K562 (cell line): Measurements from ENCODE around the gene GDF7. TPM values are rescaled to one million over a fixed set of nuclear protein-coding genes. Genes with fewer than 3 reads are reported as not detected.
A peak's percentile ranks its signal among the peaks of the same experiment; 100 is the strongest.

Experiments used
- CBFA2T2 ChIP-seq: fragments of 450-650 bp; conservative IDR thresholded peaks from 2 replicates; pipeline ENCODE4 v1.6.1; 2017; ENCODE audit warnings: mild to moderate bottlenecking
- CREB1 ChIP-seq, 2 experiments: sonication (generic) in 1 of 2; formaldehyde crosslinking in 1 of 2; IDR thresholded peaks; 2 replicates each; pipeline versions ENCODE4 v1.6.1 to v1.8.0; 2012 to 2022; ENCODE audit warnings: inconsistent platforms in 1 of 2, mild to moderate bottlenecking in 1 of 2, missing genetic modification reagents in 1 of 2, moderate library complexity in 1 of 2
- ELF1 ChIP-seq: fragments of 200-800 bp; sonication (Bioruptor generic); IDR thresholded peaks from 2 replicates; pipeline ENCODE4 v1.6.1; 2016; ENCODE audit warnings: missing genetic modification characterization, missing compliant biosample characterization
- HLTF ChIP-seq: fragments of 450-650 bp; IDR thresholded peaks from 2 replicates; pipeline ENCODE4 v1.6.1; 2016
- JUNB ChIP-seq: fragments of 450-650 bp; formaldehyde crosslinking; conservative IDR thresholded peaks from 2 replicates; pipeline ENCODE4 v1.4.0; 2020; ENCODE audit warnings: mild to moderate bottlenecking
- NFE2 ChIP-seq: IDR thresholded peaks from 2 replicates; pipeline ENCODE4 v1.6.1; 2014; ENCODE audit warnings: antibody characterized with exemption, low read depth
- NKRF ChIP-seq: fragments of 450-650 bp; IDR thresholded peaks from 2 replicates; pipeline ENCODE4 v1.6.1; 2016; ENCODE audit warnings: borderline replicate concordance
- NR2C2 ChIP-seq, 2 experiments: fragments of 200-800 bp in 1 of 2; sonication (Bioruptor generic) in 1 of 2; sonication (generic) in 1 of 2; formaldehyde crosslinking in 1 of 2; IDR thresholded peaks; 2 replicates each; pipeline versions ENCODE4 v1.6.1 to v1.8.0; 2016 to 2022; ENCODE audit warnings: mild to moderate bottlenecking in 1 of 2, missing compliant biosample characterization in 1 of 2, missing genetic modification characterization in 1 of 2, missing genetic modification reagents in 1 of 2
- PML ChIP-seq: IDR thresholded peaks from 2 replicates; pipeline ENCODE4 v1.6.1; 2012; ENCODE audit warnings: low read length, inconsistent platforms
- RBM14 ChIP-seq: fragments of 200-400 bp; formaldehyde crosslinking; IDR thresholded peaks from 2 replicates; pipeline ENCODE4 v1.6.1; 2018; ENCODE audit warnings: low read depth, mild to moderate bottlenecking, low read length, moderate library complexity, borderline replicate concordance; ENCODE audit not compliant: insufficient read depth
- SAP30 ChIP-seq: fragments of 200-600 bp; sonication (generic); IDR thresholded peaks from 2 replicates; pipeline ENCODE4 v1.6.1; 2012; ENCODE audit warnings: borderline replicate concordance, low read depth, mild to moderate bottlenecking, moderate library complexity, low read length, control low read depth, inconsistent platforms; ENCODE audit not compliant: insufficient read depth, poor library complexity, severe bottlenecking
- SIX5 ChIP-seq, 2 experiments: IDR thresholded peaks; 2 replicates each; pipeline ENCODE4 v1.6.1; 2011; ENCODE audit warnings: low read length in 2 of 2, borderline replicate concordance in 1 of 2, low read depth in 1 of 2, mild to moderate bottlenecking in 1 of 2, moderate library complexity in 1 of 2; ENCODE audit not compliant: insufficient read depth in 1 of 2
- SP2 ChIP-seq: IDR thresholded peaks from 2 replicates; pipeline ENCODE4 v1.6.1; 2011; ENCODE audit warnings: mild to moderate bottlenecking, low read depth, low read length, moderate library complexity; ENCODE audit not compliant: poor library complexity, severe bottlenecking; ENCODE audit errors: extremely low read depth
- SRSF9 ChIP-seq: fragments of 200-400 bp; formaldehyde crosslinking; IDR thresholded peaks from 2 replicates; pipeline ENCODE4 v1.6.1; 2017; ENCODE audit warnings: low read depth, low read length, borderline replicate concordance
- TOE1 ChIP-seq, 2 experiments: fragments of 450-650 bp in 1 of 2; sonication (generic) in 1 of 2; formaldehyde crosslinking in 1 of 2; IDR thresholded peaks; 2 replicates each; pipeline versions ENCODE4 v1.7.1 to v1.8.0; 2016 to 2022; ENCODE audit warnings: borderline replicate concordance in 2 of 2, mild to moderate bottlenecking in 2 of 2, antibody characterized with exemption in 1 of 2, inconsistent platforms in 1 of 2, low read depth in 1 of 2, missing genetic modification reagents in 1 of 2, moderate library complexity in 1 of 2
- TRIM24 ChIP-seq, 2 experiments: fragments of 450-650 bp; IDR thresholded peaks; 2 replicates each; pipeline ENCODE4 v1.6.1; 2016
- TSC22D4 ChIP-seq: fragments of 450-650 bp; IDR thresholded peaks from 2 replicates; pipeline ENCODE4 v1.6.1; 2016; ENCODE audit warnings: missing genetic modification characterization, missing biosample characterization, control low read depth
- XRCC4 ChIP-seq: IDR thresholded peaks from one replicate; pipeline ENCODE4 v1.6.1; 2011; ENCODE audit not compliant: insufficient read depth, insufficient read length; ENCODE audit errors: extremely low read depth
- XRCC5 ChIP-seq: fragments of 200-400 bp; formaldehyde crosslinking; IDR thresholded peaks from 2 replicates; pipeline ENCODE4 v1.6.1; 2017; ENCODE audit warnings: low read depth, mild to moderate bottlenecking, low read length
- ZKSCAN1 ChIP-seq: fragments of 150-350 bp; IDR thresholded peaks from 2 replicates; pipeline ENCODE4 v1.6.1; 2016; ENCODE audit warnings: low read depth, low read length
- ZKSCAN8 ChIP-seq: fragments of 200-800 bp; sonication (Bioruptor generic); IDR thresholded peaks from 2 replicates; pipeline ENCODE4 v1.6.1; 2016; ENCODE audit warnings: missing genetic modification characterization, missing compliant biosample characterization
- ZNF143 ChIP-seq: sonication (generic); formaldehyde crosslinking; IDR thresholded peaks from 2 replicates; pipeline ENCODE4 v1.9.0; 2022; ENCODE audit warnings: mild to moderate bottlenecking, missing genetic modification reagents
- ZNF217 ChIP-seq: sonication (generic); formaldehyde crosslinking; IDR thresholded peaks from 2 replicates; pipeline ENCODE4 v1.8.0; 2022; ENCODE audit warnings: mild to moderate bottlenecking, missing genetic modification reagents
- ZNF23 ChIP-seq: fragments of 250-450 bp; sonication (Bioruptor Pico); IDR thresholded peaks from 2 replicates; pipeline ENCODE4 v1.4.0; 2020; ENCODE audit warnings: mild to moderate bottlenecking
- ZNF282 ChIP-seq: sonication (generic); formaldehyde crosslinking; IDR thresholded peaks from 2 replicates; pipeline ENCODE4 v1.8.1; 2023; ENCODE audit warnings: missing genetic modification reagents
- ZNF324 ChIP-seq: fragments of 250-450 bp; sonication (Bioruptor Pico); IDR thresholded peaks from 2 replicates; pipeline ENCODE4 v1.4.0; 2020; ENCODE audit warnings: mild to moderate bottlenecking
- ZNF699 ChIP-seq: fragments of 250-450 bp; sonication (Bioruptor Pico); IDR thresholded peaks from 2 replicates; pipeline ENCODE4 v1.8.0; 2021; ENCODE audit warnings: mild to moderate bottlenecking, moderate library complexity; ENCODE audit not compliant: insufficient replicate concordance
- polyA plus RNA-seq, 8 experiments: library from polyadenylated mRNA; depleted of rRNA in 4 of 8; stranded (reverse) in 5 of 8; unstranded in 3 of 8; fragments of >200 nt; fragmentation: Nextera tagmentation in 2 of 8; fragmentation: Illumina TruSeq in 1 of 8; extraction: Ambion mirVana in 2 of 8; extraction: Trizol in 1 of 8; gene quantifications; 2 replicates each; pipeline versions ENCODE4 v1.2.1 to v1.2.3, GENCODE V29; 2011 to 2014; ENCODE audit warnings: inconsistent platforms in 1 of 8, missing spikeins in 1 of 8
- total RNA-seq, 7 experiments: library from RNA; depleted of rRNA in 6 of 7; stranded (reverse); fragments of >200 nt in 6 of 7; fragmentation: Illumina TruSeq in 2 of 7; extraction: Trizol in 2 of 7; gene quantifications; 2 replicates each; pipeline versions ENCODE4 v1.2.1 to v1.2.3, GENCODE V29; 2011 to 2021; ENCODE audit warnings: low replicate concordance in 1 of 7

GDF7 gene
- total and polyA plus RNA-seq, 9 of the 15 experiments (the other 6 are each of a cell fraction or from before 2014, with no cell fraction given), result 0.01 TPM; not detected in 7

- TF ChIP-seq PML, result peak; percentile 56; the same call in 1 of the 2 replicates
- no peak for TF ChIP-seq JUNB (CRISPR knock-in tag)
- TF ChIP-seq TRIM24 (IDR thresholded peaks at IDR 0.05), result no peak
- TF ChIP-seq CREB1 (IDR thresholded peaks at IDR 0.05), result peak; percentile 91
- TF ChIP-seq CREB1 (CRISPR knock-in tag; IDR thresholded peaks at IDR 0.05), result peak; percentile 89
- no peak for TF ChIP-seq ZKSCAN1
- TF ChIP-seq NR2C2 (CRISPR knock-in tag; IDR thresholded peaks at IDR 0.05), result no peak; the same call in 1 of the 2 replicates
- TF ChIP-seq NR2C2 (tag; IDR thresholded peaks at IDR 0.05), result peak; percentile 48; the same call in 1 of the 2 replicates
- no peak for TF ChIP-seq SIX5 (IDR thresholded peaks at IDR 0.05; ENCODE audit: borderline replicate concordance in 1 of 2, insufficient read depth in 1 of 2, low read depth in 1 of 2, low read length in 2 of 2)
- peak; percentile 32 for TF ChIP-seq SAP30
- no peak for TF ChIP-seq TSC22D4 (tag)
- TF ChIP-seq ZKSCAN8 (CRISPR knock-in tag), result no peak
- TF ChIP-seq ZNF143, result no peak
- no peak for TF ChIP-seq NFE2
- no peak for TF ChIP-seq CBFA2T2
- TF ChIP-seq TOE1 (IDR thresholded peaks at IDR 0.05; ENCODE audit: borderline replicate concordance), result peak; percentile 60; the same call in 1 of the 2 replicates
- no peak for TF ChIP-seq TOE1 (CRISPR knock-in tag; IDR thresholded peaks at IDR 0.05; ENCODE audit: borderline replicate concordance, low read depth)
- TF ChIP-seq ELF1 (tag), result peak; percentile 92
- no peak for TF ChIP-seq ZNF217 (CRISPR knock-in tag)
- TF ChIP-seq SP2, result no peak
- no peak for TF ChIP-seq XRCC4
- peak; percentile 81; the same call in 1 of the 2 replicates for TF ChIP-seq ZNF282
- TF ChIP-seq ZNF699 (CRISPR knock-in tag), result no peak
- TF ChIP-seq SRSF9, result no peak
- no peak for TF ChIP-seq HLTF
- TF ChIP-seq ZNF23, result no peak
- TF ChIP-seq NKRF, result no peak
- no peak for TF ChIP-seq RBM14
- no peak for TF ChIP-seq ZNF324 (CRISPR knock-in tag)
- no peak for TF ChIP-seq XRCC5
Observed at GRCh38 chr2:20650877-20651730, 15.8 kb upstream of the GDF7 start, which contains the start of gene HS1BP3 (continued).
